ENCODE measurements around the gene KCNJ13.
"Not testable (repeated sequence)": the region's sequence is repeated elsewhere in the genome, so short reads cannot be mapped to it uniquely, and the experiment has no call there.

Gene KCNJ13

DNA sequence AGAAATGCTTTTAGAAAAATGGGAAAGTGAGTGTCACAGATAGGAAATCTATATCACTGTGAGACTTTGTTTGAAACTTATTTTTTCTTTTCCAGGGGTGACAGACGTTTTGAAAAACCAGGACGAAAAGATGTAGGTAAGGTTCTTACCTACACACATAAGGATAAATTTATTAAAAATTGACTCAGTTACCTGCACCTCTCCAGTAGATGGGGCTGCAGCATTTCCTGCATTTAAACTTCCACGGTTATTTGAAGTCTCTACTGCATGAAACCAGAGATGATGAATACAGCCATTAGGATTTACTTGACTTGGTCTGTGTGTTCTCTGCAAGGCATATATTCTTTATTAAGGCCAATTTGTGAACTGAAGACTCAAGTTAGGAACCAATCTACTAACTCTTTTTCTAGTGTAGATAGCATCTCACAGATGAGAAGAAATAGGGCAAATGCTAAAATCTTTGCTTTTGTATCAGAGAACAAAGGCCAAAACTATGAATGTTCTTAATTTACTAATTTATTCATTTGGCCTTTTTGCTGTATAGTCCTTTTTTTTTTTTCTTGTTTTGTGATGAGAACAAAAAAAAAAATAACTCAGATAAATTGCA lies 15.0 kb downstream of the KCNJ13 start:
- DNase-seq = no peak

DNA sequence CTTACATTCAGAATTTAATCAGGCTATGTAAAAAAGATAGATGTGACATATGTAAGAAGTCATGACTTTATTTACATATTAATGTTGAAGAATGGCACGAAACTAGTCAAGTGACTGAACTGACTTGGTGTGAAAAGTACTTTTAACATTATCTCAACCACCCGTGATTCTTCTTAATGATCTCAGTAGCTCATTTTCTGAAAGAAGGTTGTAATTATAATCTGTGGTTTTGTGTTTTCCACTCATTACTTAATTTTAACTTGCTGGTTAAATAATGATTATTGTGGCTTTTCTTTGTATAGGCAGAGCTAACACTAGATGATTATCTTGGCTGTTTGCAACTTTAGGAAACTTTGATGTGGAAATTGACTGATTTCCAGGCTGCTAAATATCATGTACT lies 18.5 kb downstream of the KCNJ13 start:
- DNase-seq = no peak

- DNase-seq = no peak
Measured at GRCh38 chr2:232750135-232750671, 26.2 kb downstream of the KCNJ13 start.

- DNase-seq = no peak
Measured at GRCh38 chr2:232749331-232749730, 27.0 kb downstream of the KCNJ13 start.

- no peak for DNase-seq
Measured at GRCh38 chr2:232748038-232748437, 28.3 kb downstream of the KCNJ13 start.

- DNase-seq = no peak
Measured at GRCh38 chr2:232744963-232745362, 31.4 kb downstream of the KCNJ13 start.

DNA sequence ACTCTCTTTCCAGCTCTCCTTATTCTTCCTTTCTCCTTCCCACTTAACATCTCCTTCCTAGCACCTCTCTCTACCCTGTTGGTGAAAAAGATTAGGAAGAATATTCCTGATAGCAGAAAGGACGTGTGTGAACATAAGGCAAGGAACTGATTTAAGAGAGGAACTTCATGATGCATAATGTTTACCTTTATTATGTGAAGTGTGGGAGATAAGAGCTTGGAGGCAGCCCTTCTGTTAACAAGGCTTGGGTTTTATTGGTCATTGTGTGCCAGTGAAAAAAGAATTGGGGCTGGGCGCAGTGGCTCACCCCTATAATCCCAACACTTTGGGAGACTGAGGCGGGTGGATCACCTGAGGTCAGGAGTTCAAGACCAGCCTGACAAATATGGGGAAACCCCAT lies 34.4 kb downstream of the KCNJ13 start:
- no peak for DNase-seq

GRCh38 chr2:232741294-232741693 lies 35.1 kb downstream of the KCNJ13 start:
- DNase-seq = no peak

DNA sequence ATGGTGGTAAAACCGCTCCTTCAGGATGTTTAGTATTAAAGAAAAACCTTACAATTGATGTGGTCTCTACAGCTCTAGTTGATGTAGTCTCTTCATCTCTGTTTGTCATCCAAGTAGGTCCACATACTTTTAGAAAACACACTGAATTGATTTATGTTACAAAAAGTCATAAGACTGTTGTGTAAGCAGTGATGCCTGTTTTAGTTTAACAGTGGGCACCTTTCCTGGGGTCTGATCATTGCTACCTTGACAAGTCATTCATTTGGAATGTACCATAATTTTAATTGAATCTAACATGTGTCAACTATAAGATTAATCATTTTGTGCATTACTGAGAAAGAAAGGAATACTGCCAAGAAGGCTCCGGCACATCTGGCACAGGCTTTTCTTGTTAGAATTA lies 44.9 kb downstream of the KCNJ13 start:
- DNase-seq = no peak

GRCh38 chr2:232728785-232729184 lies 47.6 kb downstream of the KCNJ13 start:
- DNase-seq = no peak

DNA sequence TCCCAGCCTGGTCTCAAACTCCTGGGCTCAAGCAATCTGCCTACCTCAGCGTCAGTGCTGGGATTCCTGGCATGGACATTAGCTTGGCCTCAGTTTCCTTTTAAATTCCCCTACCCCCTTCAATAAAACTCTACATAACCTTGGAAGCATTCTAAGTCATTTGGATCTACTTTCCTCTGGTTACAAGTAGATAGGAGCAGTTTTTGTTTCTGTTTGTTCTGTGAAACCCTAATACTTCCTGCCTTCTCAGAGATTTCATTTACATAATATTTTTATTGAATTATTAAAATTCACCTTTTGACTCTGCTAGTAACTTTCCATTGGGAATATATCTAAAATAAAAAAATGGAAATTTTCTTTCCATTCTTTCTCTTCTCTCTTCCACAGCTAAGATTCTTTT lies 53.3 kb downstream of the KCNJ13 start:
- DNase-seq = no peak

- no peak for DNase-seq
Measured at GRCh38 chr2:232721882-232722281, 54.5 kb downstream of the KCNJ13 start.

DNA sequence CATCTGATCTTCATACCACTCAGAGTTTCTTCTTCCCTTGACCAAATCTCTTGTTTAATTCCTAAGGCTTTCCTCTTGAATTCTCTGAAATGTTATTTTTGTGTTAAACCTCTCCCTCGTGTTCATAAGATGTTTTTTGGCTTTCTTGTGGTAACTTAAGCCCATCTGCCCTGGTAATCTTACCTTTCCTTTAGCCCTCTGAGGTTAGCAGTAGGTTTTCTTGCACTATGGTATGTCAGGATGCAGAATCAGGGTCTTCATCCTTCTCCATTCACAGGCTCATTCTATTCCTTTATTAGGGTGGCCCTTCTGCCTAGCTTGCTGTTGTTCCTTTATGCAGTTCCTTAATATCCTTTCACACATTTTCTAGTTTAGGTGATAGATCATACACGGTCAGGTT lies 55.1 kb downstream of the KCNJ13 start:
- DNase-seq = no peak

DNA sequence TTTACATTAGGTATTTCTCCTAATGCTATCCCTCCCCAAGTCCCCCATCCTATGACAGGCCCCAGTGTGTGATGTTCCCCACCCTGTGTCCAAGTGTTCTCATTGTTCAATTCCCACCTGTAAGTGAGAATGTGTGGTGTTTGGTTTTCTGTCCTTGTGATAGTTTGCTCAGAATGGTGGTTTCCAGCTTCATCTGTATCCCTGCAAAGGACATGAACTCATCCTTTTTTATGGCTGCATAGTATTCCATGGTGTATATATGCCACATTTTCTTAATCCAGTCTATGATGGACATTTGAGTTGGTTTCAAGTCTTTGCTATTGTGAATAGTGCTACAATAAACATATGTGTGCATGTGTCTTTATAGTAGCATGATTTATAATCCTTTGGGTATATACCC lies 56.3 kb downstream of the KCNJ13 start:
- not testable (repeated sequence) for DNase-seq
